ENCODE data around the gene CYP4B1. TPM values are rescaled to one million over a fixed set of nuclear protein-coding genes. Genes with fewer than 3 reads are reported as not detected.

CYP4B1 gene
- total and polyA plus RNA-seq, 2 donors (not counting 1 experiment from before 2014, with no cell fraction given), result not detected

- Histone ChIP-seq H3K36me3 (replicated peaks in 1 of 2; ENCODE audit: control extremely low read depth in 1 of 2, control insufficient read depth in 1 of 2, extremely low read depth in 1 of 2, insufficient read depth in 2 of 2, low read length in 1 of 2) (no peaks in the 10 kb centered on the region), H3K4me1 (ENCODE audit: control insufficient read depth in 2 of 2, insufficient read depth in 2 of 2, low read length in 2 of 2) (no peaks in the 10 kb centered on the region), H3K79me2 (ENCODE audit: control insufficient read depth, insufficient read depth, low read length) (no peaks in the 10 kb centered on the region), H3K9me3 (ENCODE audit: control extremely low read depth in 1 of 3, control insufficient read depth in 2 of 3, insufficient read depth in 1 of 3, low read length in 2 of 3) (peaks cover 0 to 3% (median 0%) of the 10 kb centered on the region in 3 donors), H3K27ac (ENCODE audit: low read length in 2 of 2) (no peak overlapping the region), H3K4me2 (replicated peaks; ENCODE audit: low read depth, low read length, poor library complexity, severe bottlenecking) (no peak overlapping the region), H3K9ac (ENCODE audit: low read length) (no peak overlapping the region), H3K4me3 (ENCODE audit: control extremely low read depth in 1 of 5, extremely low read depth in 1 of 5, insufficient read depth in 1 of 5, low read depth in 2 of 5, low read length in 4 of 5) (no peak overlapping the region), H2AFZ (ENCODE audit: insufficient read depth, low read depth, low read length, poor library complexity, severe bottlenecking) (no peak overlapping the region), H4K20me1 (ENCODE audit: control insufficient read depth, insufficient read depth, low read length, poor library complexity, severe bottlenecking) (no peaks in the 10 kb centered on the region), H3K27me3 (replicated peaks in 1 of 4; ENCODE audit: control extremely low read depth in 1 of 4, control insufficient read depth in 3 of 4, insufficient read depth in 4 of 4, low read length in 3 of 4) (no peaks in the 10 kb centered on the region)
- CTCF ChIA-PET, result no interaction called here
- Mint-ChIP-seq H3K4me1 (no peaks in the 10 kb centered on the region), H3K9me3 (ENCODE audit: insufficient read depth) (peaks cover 5% of the 10 kb centered on the region), H3K27me3 (peaks cover 8% of the 10 kb centered on the region), H3K27ac (no peak overlapping the region), H3K4me3 (no peak overlapping the region)
- DNase-seq (no peak), ATAC-seq (ENCODE audit: low read depth) (no peak)
- 57% methylated on average over 13 of the region's 13 CpGs for WGBS (ENCODE audit: insufficient coverage)
- no peak for TF ChIP-seq CTCF (IDR thresholded peaks at IDR 0.05)
- TF ChIP-seq EZH2 (IDR thresholded peaks at IDR 0.05; ENCODE audit: borderline replicate concordance, insufficient read depth, low read depth, low read length, poor library complexity, severe bottlenecking), result no peak
- intact Hi-C loops (cut with micrococcal nuclease), result no loop called here
- POLR2A ChIA-PET, result no interaction called here
Measured at GRCh38 chr1:46806196-46807020, 7.6 kb downstream of the CYP4B1 start.
